ENCODE results near the gene EEF1AKMT4. TPM values are rescaled to one million over a fixed set of nuclear protein-coding genes. Genes with fewer than 3 reads are reported as not detected.

Gene EEF1AKMT4
- total and polyA plus RNA-seq, 3 donors from 2014 or later, result 10.2 to 16.9 (median 15.0) TPM

DNA sequence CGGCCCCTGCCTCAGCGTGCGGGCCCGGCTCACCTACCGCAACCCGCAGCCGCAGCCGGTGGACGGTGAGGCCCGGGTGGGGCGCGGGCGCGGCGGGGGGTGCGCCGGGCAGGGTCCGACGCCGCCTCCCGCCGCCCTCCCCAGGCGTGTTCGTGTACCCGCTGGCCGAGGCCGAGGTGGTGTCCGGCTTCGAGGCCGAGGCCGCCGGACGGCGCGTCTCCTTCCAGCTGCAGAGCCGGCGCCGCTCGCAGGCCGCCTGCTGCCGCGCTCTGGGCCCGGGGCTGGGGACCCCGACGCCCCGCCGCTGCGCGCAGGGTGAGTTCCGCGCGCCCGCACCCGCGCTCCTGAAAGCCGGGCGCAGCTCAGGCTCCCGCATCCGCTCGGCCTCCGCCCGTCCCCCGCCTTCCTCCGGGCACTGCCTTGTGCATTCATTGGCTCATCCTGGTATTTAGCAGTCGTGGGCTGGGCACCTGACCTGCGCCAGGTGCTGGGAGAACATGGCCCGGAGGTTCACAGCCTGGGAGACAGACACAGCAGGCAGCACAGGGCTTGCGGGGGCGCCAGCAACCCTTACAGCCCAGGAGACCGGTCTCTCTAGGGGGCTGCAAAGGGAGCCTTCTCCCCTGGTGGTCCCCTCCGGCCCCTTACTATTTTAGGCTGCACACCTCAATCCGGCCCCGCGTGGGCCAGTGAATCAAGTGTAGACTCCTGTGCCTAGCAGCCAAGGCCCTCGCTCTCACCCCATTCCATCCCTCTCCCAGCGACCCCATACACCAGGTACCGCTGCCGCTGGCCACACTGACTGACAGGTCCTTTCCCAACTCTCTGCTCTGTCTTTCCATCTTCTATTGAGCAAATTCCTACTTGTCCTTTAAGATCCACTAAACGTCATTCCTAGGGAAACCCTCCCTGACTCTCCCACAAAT lies 18.6 kb upstream of the EEF1AKMT4 start:
- Histone ChIP-seq H3K27me3 (no peaks in the 10 kb centered on the region), H3K27ac (no peak overlapping the region), H3K4me3 (peak overlapping the region; percentile 49 to 57), H3K36me3 (ENCODE audit: low read depth, missing control alignments) (no peaks in the 10 kb centered on the region), H3K4me1 (peaks cover 7% of the 10 kb centered on the region), H3K9me3 (no peaks in the 10 kb centered on the region)
- no peak for TF ChIP-seq POLR2A (IDR thresholded peaks at IDR 0.05)
- TF ChIP-seq, protein P1, sequence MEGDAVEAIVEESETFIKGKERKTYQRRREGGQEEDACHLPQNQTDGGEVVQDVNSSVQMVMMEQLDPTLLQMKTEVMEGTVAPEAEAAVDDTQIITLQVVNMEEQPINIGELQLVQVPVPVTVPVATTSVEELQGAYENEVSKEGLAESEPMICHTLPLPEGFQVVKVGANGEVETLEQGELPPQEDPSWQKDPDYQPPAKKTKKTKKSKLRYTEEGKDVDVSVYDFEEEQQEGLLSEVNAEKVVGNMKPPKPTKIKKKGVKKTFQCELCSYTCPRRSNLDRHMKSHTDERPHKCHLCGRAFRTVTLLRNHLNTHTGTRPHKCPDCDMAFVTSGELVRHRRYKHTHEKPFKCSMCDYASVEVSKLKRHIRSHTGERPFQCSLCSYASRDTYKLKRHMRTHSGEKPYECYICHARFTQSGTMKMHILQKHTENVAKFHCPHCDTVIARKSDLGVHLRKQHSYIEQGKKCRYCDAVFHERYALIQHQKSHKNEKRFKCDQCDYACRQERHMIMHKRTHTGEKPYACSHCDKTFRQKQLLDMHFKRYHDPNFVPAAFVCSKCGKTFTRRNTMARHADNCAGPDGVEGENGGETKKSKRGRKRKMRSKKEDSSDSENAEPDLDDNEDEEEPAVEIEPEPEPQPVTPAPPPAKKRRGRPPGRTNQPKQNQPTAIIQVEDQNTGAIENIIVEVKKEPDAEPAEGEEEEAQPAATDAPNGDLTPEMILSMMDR (IDR thresholded peaks at IDR 0.05), result no peak
- 21% methylated on average over 17 to 23 of the region's 79 CpGs for WGBS, 2 donors
- intact Hi-C loops (cut with DNase I; ENCODE audit: low total_unique reads), result loop anchor here (10.0 kb wide), 1 partner anchor 86 kb away; no protein-coding TSS in a partner anchor
- no peak for DNase-seq

DNA sequence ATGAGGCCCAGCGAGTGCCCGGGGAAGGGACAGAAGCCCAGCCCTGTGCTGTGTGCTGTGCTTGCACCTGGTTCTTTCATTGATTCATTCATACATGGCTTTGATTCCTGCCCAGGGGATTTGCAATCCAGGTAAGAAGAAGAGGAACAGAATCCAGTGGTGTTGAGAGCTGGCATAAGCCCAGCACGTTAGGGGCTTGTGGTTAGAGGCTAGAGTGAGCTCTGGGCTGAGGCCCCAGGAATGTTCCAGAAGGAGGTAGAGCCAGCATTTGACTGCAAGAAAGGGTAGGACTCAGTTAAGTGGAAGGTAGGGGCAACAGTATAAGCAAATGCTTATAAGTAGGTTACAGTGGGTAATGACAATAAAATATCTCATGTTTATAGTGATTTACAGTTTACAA lies 17.8 kb upstream of the EEF1AKMT4 start:
- intact Hi-C loops (cut with DNase I; ENCODE audit: low total_unique reads), result loop anchor here (10.0 kb wide), 1 partner anchor 87 kb away; no protein-coding TSS in a partner anchor
- H3K4me1 ChIP-seq, result peaks cover 7% of the 10 kb centered on the region
- WGBS, 2 donors, result 29 to 64% methylated on average over 1 to 3 of the region's 3 CpGs
- no peak overlapping the region for H3K4me3 ChIP-seq
- no peaks in the 10 kb centered on the region for H3K9me3 ChIP-seq
- no peaks in the 10 kb centered on the region for H3K36me3 ChIP-seq (ENCODE audit: low read depth, missing control alignments)
- no peak overlapping the region for H3K27ac ChIP-seq
- TF ChIP-seq POLR2A (IDR thresholded peaks at IDR 0.05), result no peak
- TF ChIP-seq, protein P1 (IDR thresholded peaks at IDR 0.05), result no peak
- no peaks in the 10 kb centered on the region for H3K27me3 ChIP-seq
- DNase-seq, result no peak

DNA sequence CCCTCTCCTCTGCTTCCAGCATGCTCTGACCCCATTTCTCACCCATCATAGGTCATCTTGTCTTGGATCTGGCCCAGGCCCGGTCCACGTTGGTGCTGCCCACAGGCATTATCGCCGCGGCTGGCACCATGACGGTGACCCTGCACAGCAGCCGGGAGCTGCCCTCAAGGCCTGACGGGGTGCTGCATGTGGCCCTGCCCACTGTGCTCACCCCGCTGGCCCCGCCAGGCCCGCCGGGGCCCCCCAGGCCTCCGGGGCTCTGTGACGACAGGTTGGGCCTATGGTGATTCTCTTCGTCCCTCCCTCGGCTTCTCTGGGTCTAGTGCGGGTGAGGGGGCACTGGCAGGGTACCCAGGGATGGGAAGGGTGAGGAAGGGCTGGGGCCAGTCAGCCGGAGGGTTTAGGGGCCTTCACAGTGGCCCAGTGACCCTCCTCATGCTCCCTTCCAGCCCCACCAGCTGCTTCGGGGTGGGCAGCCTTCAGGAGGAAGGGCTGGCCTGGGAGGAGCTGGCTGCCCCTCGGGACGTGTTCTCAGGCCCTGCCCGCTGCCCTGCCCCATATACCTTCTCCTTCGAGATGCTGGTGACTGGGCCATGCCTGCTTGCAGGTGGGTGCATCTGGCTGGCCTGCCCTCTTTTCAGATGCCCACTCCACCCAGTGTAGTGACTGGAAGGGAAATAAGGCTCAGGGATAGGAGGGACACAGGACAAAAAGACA lies 16.2 kb upstream of the EEF1AKMT4 start:
- Histone ChIP-seq H3K36me3 (ENCODE audit: low read depth, missing control alignments) (no peaks in the 10 kb centered on the region), H3K4me3 (no peak overlapping the region), H3K27me3 (no peaks in the 10 kb centered on the region), H3K27ac (no peak overlapping the region), H3K4me1 (peaks cover 7% of the 10 kb centered on the region), H3K9me3 (no peaks in the 10 kb centered on the region)
- TF ChIP-seq, protein P1 (IDR thresholded peaks at IDR 0.05), result no peak
- no peak for TF ChIP-seq POLR2A (IDR thresholded peaks at IDR 0.05)
- intact Hi-C loops (cut with DNase I; ENCODE audit: low total_unique reads), result loop anchor here (10.0 kb wide), 1 partner anchor 88 kb away; no protein-coding TSS in a partner anchor
- WGBS, 2 donors, result 85 to 96% methylated on average over 12 to 22 of the region's 23 CpGs
- no peak for DNase-seq

DNA sequence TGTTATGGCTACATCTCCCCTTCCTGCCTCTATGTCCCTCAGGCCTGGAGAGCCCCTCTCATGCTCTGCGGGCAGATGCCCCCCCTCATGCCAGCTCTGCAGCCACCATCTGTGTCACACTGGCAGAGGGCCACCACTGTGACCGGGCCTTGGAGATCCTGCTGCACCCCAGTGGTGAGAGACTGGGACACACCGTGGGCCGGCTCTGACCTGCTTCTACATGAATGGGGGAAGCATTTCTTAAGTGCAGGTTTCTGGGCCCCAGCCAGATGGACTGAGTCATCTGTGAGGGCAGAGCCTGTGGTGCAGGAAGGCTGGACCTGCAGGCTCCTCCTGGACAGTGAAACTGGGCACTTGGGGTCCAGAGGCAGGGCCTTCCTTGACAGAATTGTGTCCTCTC lies 15.2 kb upstream of the EEF1AKMT4 start:
- no peaks in the 10 kb centered on the region for H3K27me3 ChIP-seq
- peaks cover 7% of the 10 kb centered on the region for H3K4me1 ChIP-seq
- H3K27ac ChIP-seq, result no peak overlapping the region
- H3K9me3 ChIP-seq, result no peaks in the 10 kb centered on the region
- 47 to 61% methylated on average over 4 of the region's 4 CpGs for WGBS, 2 donors
- no peak overlapping the region for H3K4me3 ChIP-seq
- intact Hi-C loops (cut with DNase I; ENCODE audit: low total_unique reads), result loop anchor here (10.0 kb wide), 1 partner anchor 89 kb away; no protein-coding TSS in a partner anchor
- no peaks in the 10 kb centered on the region for H3K36me3 ChIP-seq (ENCODE audit: low read depth, missing control alignments)
- DNase-seq, result peak; percentile 79
- TF ChIP-seq, protein P1 (IDR thresholded peaks at IDR 0.05), result no peak
- no peak for TF ChIP-seq POLR2A (IDR thresholded peaks at IDR 0.05)
